Inflammatory macrophage (primary cell): Measurements from ENCODE around the gene CROCC.

ENCODE experiments used
- DNase-seq, 2 donors: peaks; one replicate each; pipeline ENCODE4 v3.0.0-alpha.2; 2020 to 2022

The CROCC gene

DNA sequence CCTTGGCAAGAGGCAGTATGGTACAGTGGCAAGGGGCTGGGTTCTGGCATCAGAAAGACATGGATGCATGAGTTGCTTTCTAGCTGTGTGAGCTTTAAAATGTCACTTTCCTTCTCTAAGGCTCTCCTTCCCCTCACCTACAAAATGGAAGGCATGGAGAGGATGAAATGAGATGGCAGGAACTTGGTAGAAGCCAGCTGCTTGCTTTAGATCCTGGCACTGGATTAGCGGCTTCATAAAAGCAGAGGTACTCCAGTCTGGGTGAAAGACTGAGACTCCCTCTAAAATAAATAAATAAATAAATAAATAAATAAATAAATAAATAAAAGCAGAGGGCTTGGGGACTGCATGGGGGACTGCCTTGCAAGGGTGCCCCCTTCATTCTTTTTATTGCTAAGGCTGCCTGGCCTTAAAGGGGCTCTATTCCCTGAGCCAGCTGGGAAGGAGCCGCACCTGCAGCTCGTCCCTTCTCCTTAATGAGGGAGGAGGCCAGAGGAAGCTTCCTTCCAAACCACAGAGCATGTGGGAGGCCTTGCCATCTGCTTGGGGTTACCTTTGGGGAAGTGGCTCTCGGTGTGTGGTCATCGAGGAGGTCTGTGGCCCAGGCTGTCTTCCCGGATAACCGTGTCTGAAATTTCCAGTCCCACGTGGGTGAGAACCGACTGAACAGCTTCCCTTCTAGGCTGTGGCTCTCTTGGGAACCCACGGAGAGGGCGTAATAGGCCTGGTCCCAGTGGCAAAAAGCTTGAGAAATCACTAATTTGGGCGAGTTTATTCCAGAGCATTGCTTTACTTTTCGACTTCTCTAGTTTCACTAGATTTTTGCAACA, 92.0 kb downstream of the CROCC start:
- DNase-seq = peak; percentile 86 to 93

DNA sequence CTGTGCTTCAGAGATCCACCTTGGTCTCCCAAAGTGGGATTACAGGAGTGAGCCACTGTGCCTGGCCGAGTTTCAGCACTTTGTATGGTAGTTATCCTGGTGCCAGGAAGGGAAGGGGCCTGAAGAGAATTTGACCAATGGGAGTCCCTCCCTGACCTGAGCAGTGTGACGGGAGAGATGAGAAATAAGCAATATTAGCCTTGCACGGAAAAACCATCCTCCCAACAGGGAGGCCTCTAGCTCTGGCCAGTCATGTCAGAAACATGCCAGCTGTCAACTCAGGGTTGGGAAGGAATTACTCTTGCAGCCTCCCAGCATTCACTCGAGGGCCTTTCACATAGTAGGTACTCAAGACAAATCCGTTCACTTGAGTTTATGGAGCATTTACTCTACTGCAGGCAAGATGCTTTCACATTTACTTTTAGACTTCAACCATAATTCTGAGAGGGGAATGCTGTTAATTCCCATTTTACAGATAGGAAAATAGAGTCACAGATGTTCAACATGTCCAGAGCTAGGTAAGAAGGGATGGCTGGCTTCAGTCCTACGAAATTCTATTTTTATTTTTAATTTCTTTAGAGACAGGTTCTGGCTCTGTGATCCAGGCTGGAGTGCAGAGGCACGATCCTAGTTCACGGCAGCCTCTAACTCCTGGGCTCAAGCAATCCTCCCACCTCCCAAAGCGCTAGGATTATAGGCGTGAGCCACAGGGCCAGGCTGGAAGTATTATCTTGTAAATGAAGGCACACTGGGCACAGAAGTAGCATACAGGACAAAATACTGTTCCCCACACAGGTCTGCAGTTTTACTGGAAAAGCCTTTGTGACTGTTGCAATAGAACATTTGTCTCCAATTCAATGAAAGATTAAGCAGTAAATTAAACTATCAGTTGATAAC, 93.2 kb downstream of the CROCC start:
- DNase-seq = no peak

DNA sequence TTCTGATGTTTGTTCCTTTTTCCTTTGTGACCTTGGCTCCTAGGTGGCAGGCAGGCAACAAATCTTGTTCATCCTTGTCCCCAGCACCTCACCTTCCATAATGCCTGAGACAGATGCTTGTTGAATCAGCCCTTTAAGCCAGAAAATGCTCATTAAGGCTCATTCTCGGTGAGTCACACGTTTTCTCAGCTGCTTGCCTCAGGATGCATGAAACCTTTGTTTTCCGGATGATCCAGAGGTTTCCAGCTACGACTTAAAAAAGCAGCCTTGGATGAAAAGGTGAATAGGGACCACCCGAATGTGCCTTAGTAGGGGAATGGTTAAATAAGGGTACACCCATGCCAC, 94.6 kb downstream of the CROCC start:
- no peak for DNase-seq

DNA sequence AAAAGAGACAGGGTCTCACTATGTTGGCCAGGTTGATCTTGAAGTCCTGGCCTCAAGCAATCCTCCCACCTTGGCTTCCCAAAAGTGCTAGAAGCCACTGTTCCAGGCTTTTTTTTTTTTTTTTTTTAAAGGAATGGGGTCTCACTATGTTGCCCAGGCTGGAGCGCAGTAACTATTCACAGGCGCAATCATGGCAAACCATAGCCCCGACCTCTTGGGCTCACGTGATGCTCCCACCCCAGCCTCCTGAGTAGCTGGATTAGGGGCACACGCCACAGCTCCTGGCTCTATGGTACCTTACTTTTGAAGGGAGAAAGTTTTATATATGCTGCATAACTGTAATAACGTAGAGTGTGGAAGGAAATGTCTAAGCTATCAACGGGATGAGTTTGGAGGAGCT, 95.7 kb downstream of the CROCC start:
- DNase-seq = no peak

DNA sequence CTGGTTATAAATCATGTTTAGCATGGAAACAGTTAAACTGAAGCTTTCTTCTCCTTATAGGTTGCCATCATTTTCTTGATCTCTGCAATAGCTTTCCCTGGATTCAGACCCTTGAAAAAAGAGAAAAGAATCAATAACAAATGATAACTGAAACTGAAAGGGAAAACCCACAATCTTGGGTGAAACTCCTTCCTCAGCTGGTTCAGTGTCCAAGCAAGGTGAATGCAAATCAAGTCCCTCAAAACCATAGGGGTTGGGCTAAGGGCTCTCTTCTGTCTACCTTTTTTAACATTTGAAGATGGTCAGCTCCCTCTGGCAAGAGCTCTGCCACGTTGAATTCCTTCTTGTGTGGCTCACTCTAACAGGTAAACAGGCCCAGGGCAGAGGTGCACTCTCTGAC, 97.1 kb downstream of the CROCC start:
- no peak for DNase-seq

DNA sequence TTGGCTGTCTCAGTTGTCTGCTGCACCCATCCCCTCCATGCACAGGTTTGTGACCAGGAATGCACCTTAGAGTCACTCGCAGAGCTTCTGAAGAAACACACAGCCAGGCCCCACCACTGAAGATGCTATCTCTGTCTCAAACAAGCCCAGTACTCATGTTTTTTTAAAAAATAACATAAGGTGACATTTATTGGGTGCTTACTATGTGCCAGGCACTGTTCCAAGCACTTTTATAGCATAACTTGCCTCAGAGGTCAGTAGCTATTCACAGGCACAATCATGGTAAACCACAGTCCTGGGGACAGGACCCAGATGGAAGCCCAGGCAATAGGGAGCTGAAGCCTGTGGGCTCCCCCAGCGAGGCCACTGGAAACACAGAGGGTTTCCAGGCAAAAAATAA, 98.8 kb downstream of the CROCC start:
- no peak for DNase-seq

DNA sequence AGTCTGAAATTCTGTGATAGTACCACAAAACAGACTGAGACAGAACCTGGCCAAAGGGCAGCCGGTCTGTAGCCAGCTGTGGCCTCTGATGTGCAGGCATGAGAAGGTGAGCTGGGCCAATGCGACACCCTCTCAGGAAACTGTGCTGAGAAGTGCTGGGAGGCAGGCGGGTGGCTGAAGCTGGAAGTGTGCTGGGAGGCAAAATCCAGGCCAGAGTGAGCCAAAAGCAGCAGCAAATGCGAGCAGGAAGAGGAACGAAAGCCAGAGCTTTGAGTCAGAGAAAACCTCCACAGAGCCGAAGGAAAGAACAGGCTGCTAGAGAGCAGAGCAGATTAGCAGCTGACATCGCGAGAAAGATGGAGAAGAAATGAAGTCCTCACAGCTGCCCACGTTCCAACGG, 100.2 kb downstream of the CROCC start:
- no peak for DNase-seq
